K562 (cell line): ENCODE data around the gene EMC10. TPM values are rescaled to one million over a fixed set of nuclear protein-coding genes. Genes with fewer than 3 reads are reported as not detected.

Source experiments
- BMI1 ChIP-seq: fragments of 150-350 bp; IDR thresholded peaks from 2 replicates; pipeline ENCODE4 v1.6.1; 2014; ENCODE audit warnings: low read length
- CEBPB ChIP-seq: fragments of 450-650 bp; IDR thresholded peaks from 2 replicates; pipeline ENCODE4 v1.6.1; 2016; ENCODE audit warnings: missing genetic modification characterization, missing compliant biosample characterization
- DPF2 ChIP-seq: fragments of 450-650 bp; IDR thresholded peaks from 2 replicates; pipeline ENCODE4 v1.6.1; 2016
- EGR1 ChIP-seq: fragments of 450-650 bp; conservative IDR thresholded peaks from 2 replicates; pipeline ENCODE4 v1.6.1; 2017; ENCODE audit warnings: mild to moderate bottlenecking
- GMEB1 ChIP-seq: fragments of 250-450 bp; sonication (Bioruptor Pico); IDR thresholded peaks from 2 replicates; pipeline ENCODE4 v1.4.0; 2020; ENCODE audit warnings: mild to moderate bottlenecking
- KDM1A ChIP-seq, 2 experiments: fragments of 450-650 bp; IDR thresholded peaks; 2 replicates each; pipeline ENCODE4 v1.6.1; 2016; ENCODE audit warnings: mild to moderate bottlenecking in 2 of 2
- MBD1 ChIP-seq: fragments of 250-450 bp; sonication (Bioruptor Pico); IDR thresholded peaks from 2 replicates; pipeline ENCODE4 v1.8.0; 2022; ENCODE audit warnings: inconsistent platforms
- NRF1 ChIP-seq, 2 experiments: fragments of 450-650 bp; IDR thresholded peaks in 1 of 2; conservative IDR thresholded peaks in 1 of 2; 2 replicates each; pipeline ENCODE4 v1.6.1; 2014; ENCODE audit warnings: mild to moderate bottlenecking in 2 of 2
- PKNOX1 ChIP-seq: fragments of 450-650 bp; IDR thresholded peaks from 2 replicates; pipeline ENCODE4 v1.6.1; 2016
- SMAD2 ChIP-seq: fragments of 150-350 bp; IDR thresholded peaks from 2 replicates; pipeline ENCODE4 v1.6.1; 2014; ENCODE audit warnings: low read depth, mild to moderate bottlenecking, low read length
- SMARCA4 ChIP-seq: fragments of 450-650 bp; IDR thresholded peaks from 2 replicates; pipeline ENCODE4 v1.6.1; 2016
- SOX6 ChIP-seq: fragments of 450-650 bp; IDR thresholded peaks from 2 replicates; pipeline ENCODE4 v1.6.1; 2014; ENCODE audit warnings: mild to moderate bottlenecking
- SUPT5H ChIP-seq: fragments of 450-650 bp; IDR thresholded peaks from 2 replicates; pipeline ENCODE4 v1.6.1; 2016
- ZBED1 ChIP-seq: IDR thresholded peaks from 2 replicates; pipeline ENCODE4 v1.6.1; 2014
- ZBTB11 ChIP-seq, 3 experiments: fragments of 200-800 bp in 1 of 3; fragments of 250-450 bp in 1 of 3; fragments of 450-650 bp in 1 of 3; sonication (Bioruptor Pico) in 1 of 3; sonication (Bioruptor generic) in 1 of 3; formaldehyde crosslinking in 1 of 3; IDR thresholded peaks; 2 replicates each; pipeline versions ENCODE4 v1.6.1 to v1.8.0; 2016 to 2022; ENCODE audit warnings: mild to moderate bottlenecking in 2 of 3, missing genetic modification characterization in 2 of 3, missing compliant biosample characterization in 1 of 3, moderate library complexity in 1 of 3
- ZNF263 ChIP-seq: sonication (generic); formaldehyde crosslinking; IDR thresholded peaks from 2 replicates; pipeline ENCODE4 v1.8.0; 2022; ENCODE audit warnings: mild to moderate bottlenecking, missing genetic modification reagents, borderline replicate concordance
- ZNF512 ChIP-seq: IDR thresholded peaks from 2 replicates; pipeline ENCODE4 v1.6.1; 2016; ENCODE audit warnings: missing genetic modification characterization, missing compliant biosample characterization
- polyA plus RNA-seq, 8 experiments: library from polyadenylated mRNA; depleted of rRNA in 4 of 8; stranded (reverse) in 5 of 8; unstranded in 3 of 8; fragments of >200 nt; fragmentation: Nextera tagmentation in 2 of 8; fragmentation: Illumina TruSeq in 1 of 8; extraction: Ambion mirVana in 2 of 8; extraction: Trizol in 1 of 8; gene quantifications; 2 replicates each; pipeline versions ENCODE4 v1.2.1 to v1.2.3, GENCODE V29; 2011 to 2014; ENCODE audit warnings: inconsistent platforms in 1 of 8, missing spikeins in 1 of 8
- total RNA-seq, 7 experiments: library from RNA; depleted of rRNA in 6 of 7; stranded (reverse); fragments of >200 nt in 6 of 7; fragmentation: Illumina TruSeq in 2 of 7; extraction: Trizol in 2 of 7; gene quantifications; 2 replicates each; pipeline versions ENCODE4 v1.2.1 to v1.2.3, GENCODE V29; 2011 to 2021; ENCODE audit warnings: low replicate concordance in 1 of 7

Gene EMC10
- total and polyA plus RNA-seq, 9 of the 15 experiments (the other 6 are each of a cell fraction or from before 2014, with no cell fraction given), result 1.4 to 46.0 (median 13.1) TPM

GRCh38 chr19:50492303-50493052, 16.2 kb downstream of the EMC10 start (continued):
- TF ChIP-seq ZBTB11 (CRISPR knock-in tag; IDR thresholded peaks at IDR 0.05), result no peak
- TF ChIP-seq SMARCA4, result no peak
- no peak for TF ChIP-seq ZNF512 (tag)
- TF ChIP-seq SMAD2, result no peak
- no peak for TF ChIP-seq MBD1 (CRISPR knock-in tag)
- peak in 1 of 2 experiments; percentile 29; a peak in 1 of 4 replicates for TF ChIP-seq NRF1 (conservative IDR thresholded peaks at IDR 0.05 in 1 of 2, IDR thresholded peaks at IDR 0.05 in 1 of 2)
- no peak for TF ChIP-seq GMEB1
- TF ChIP-seq PKNOX1, result peak; percentile 54
- TF ChIP-seq ZBED1, result no peak
- no peak for TF ChIP-seq BMI1
- TF ChIP-seq CEBPB (tag), result peak; percentile 22; the same call in 1 of the 2 replicates
- 0 out of 4 replicates have a peak, but pooled peaks of 1 of the 2 experiments have one; percentile 21 for TF ChIP-seq KDM1A (IDR thresholded peaks at IDR 0.05)
- 0 out of 2 replicates have a peak, but pooled peaks have one; percentile 8 for TF ChIP-seq DPF2
- 0 out of 2 replicates have a peak, but pooled peaks have one; percentile 11 for TF ChIP-seq SUPT5H
- peak; percentile 33 for TF ChIP-seq EGR1
- no peak for TF ChIP-seq SOX6
- peak; percentile 88 for TF ChIP-seq ZNF263 (CRISPR knock-in tag)
